Gastroesophageal sphincter (tissue), 4 donors: ENCODE data around the gene PEMT. TPM values are rescaled to one million over a fixed set of nuclear protein-coding genes. Genes with fewer than 3 reads are reported as not detected.

Experiments used
- ATAC-seq: fragments of 150-250 bp; one replicate; pipeline ENCODE4 v1.9.1; 2016; ENCODE audit warnings: mild to moderate bottlenecking, moderate library complexity
- H3K27ac ChIP-seq, 4 donors: fragments of 200-600 bp; sonication (generic) in 3 of 4; 1 replicate in 3 of 4; 2 replicates in 1 of 4; pipeline ENCODE4 v1.5.1; 2016 to 2019
- H3K27me3 ChIP-seq: fragments of 200-600 bp; sonication (generic); one replicate; pipeline ENCODE4 v1.5.1; 2019
- H3K36me3 ChIP-seq, 2 donors: fragments of 200-600 bp; sonication (generic); one replicate each; pipeline ENCODE4 v1.5.1; 2019; ENCODE audit warnings: control low read depth in 1 of 2
- H3K4me1 ChIP-seq, 3 donors: fragments of 200-600 bp; sonication (generic); 1 replicate in 2 of 3; 2 replicates in 1 of 3; pipeline ENCODE4 v1.5.1; 2016 to 2019; ENCODE audit warnings: control low read depth in 2 of 3
- H3K4me3 ChIP-seq, 2 donors: fragments of 200-600 bp; sonication (generic); one replicate each; pipeline ENCODE4 v1.5.1; 2019; ENCODE audit warnings: mild to moderate bottlenecking in 1 of 2, moderate library complexity in 1 of 2
- H3K9me3 ChIP-seq, 3 donors: fragments of 200-600 bp; sonication (generic); one replicate each; pipeline ENCODE4 v1.5.1; 2017 to 2019; ENCODE audit warnings: control low read depth in 2 of 3
- EP300 ChIP-seq: sonication (generic); formaldehyde crosslinking; IDR thresholded peaks from one replicate; pipeline ENCODE4 v1.6.1; 2017; ENCODE audit warnings: antibody characterized with exemption, mild to moderate bottlenecking
- POLR2A ChIP-seq, 2 donors: fragments of 450-650 bp; IDR thresholded peaks; one replicate each; pipeline ENCODE4 v1.6.1; 2017; ENCODE audit warnings: antibody characterized with exemption in 2 of 2, mild to moderate bottlenecking in 2 of 2, moderate library complexity in 1 of 2
- POLR2AphosphoS5 ChIP-seq: sonication (generic); formaldehyde crosslinking; IDR thresholded peaks from one replicate; pipeline ENCODE4 v1.6.1; 2017; ENCODE audit warnings: antibody characterized with exemption
- WGBS, 2 donors: methylation state at CpG; one replicate each; pipeline ENCODE4 v1.1.5; 2018; ENCODE audit warnings: low coverage in 1 of 2; 5-methylcytosine and 5-hydroxymethylcytosine counted together
- total RNA-seq, 4 donors: library from RNA; depleted of rRNA; stranded (reverse); fragments of >200 nt; gene quantifications; one replicate each; pipeline ENCODE4 v1.1.0, GENCODE V29; 2016
- TF ChIP-seq, protein P1 (sequence below), 4 experiments: fragments of 200-600 bp in 2 of 4; fragments of 450-650 bp in 2 of 4; sonication (generic) in 1 of 4; IDR thresholded peaks; one replicate each; pipeline ENCODE4 v1.5.1; 2017 to 2019; ENCODE audit warnings: antibody characterized with exemption in 4 of 4, mild to moderate bottlenecking in 2 of 4, moderate library complexity in 2 of 4

PEMT gene
- total RNA-seq, 4 donors from 2014 or later, result 8.6 to 20.7 (median 17.5) TPM

DNA sequence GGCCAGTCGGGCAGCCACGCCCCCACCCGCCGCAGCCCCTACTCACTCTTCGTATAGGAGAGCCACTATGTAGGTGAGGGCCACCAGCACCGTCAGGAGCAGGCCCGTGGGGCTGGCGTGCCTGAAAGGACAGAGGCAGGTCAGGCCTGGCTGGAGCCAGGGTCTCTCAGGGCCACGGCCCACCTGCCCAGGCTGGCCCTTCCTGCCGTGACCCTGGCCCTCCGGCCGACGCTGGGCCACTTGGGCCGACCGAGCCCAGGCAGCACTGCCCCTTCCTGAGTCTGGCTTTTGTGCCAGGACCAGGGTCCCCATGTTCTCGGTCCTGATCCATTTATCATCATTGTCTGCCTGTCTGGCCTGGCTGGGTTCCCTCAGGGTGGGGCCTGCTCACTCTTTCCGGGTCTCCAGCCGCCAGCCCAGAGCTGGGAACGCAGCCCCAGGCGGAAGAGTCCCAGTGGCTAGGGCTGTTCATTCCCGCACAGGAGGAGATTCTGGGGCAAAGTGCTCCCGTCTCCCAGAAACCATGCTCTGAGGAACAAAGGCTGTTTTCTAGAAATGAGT, 85.2 kb downstream of the PEMT start:
- 94% methylated on average over 3 of the region's 22 CpGs; no CpG with 5 or more reads in 1 of the 2 donors for WGBS, 2 donors
- H3K4me1 ChIP-seq, result no peaks in the 10 kb centered on the region
- H3K27ac ChIP-seq, result peak overlapping the region in 1 of 4 donors; percentile 27
- peaks cover 0 to 3% of the 10 kb centered on the region in 2 donors for H3K36me3 ChIP-seq
- no peak for ATAC-seq
- H3K27me3 ChIP-seq, result no peaks in the 10 kb centered on the region
- H3K9me3 ChIP-seq, result no peaks in the 10 kb centered on the region
- TF ChIP-seq POLR2A (IDR thresholded peaks at IDR 0.05), result no peak
- no peak for TF ChIP-seq EP300
- TF ChIP-seq POLR2AphosphoS5, result no peak
- TF ChIP-seq, protein P1, sequence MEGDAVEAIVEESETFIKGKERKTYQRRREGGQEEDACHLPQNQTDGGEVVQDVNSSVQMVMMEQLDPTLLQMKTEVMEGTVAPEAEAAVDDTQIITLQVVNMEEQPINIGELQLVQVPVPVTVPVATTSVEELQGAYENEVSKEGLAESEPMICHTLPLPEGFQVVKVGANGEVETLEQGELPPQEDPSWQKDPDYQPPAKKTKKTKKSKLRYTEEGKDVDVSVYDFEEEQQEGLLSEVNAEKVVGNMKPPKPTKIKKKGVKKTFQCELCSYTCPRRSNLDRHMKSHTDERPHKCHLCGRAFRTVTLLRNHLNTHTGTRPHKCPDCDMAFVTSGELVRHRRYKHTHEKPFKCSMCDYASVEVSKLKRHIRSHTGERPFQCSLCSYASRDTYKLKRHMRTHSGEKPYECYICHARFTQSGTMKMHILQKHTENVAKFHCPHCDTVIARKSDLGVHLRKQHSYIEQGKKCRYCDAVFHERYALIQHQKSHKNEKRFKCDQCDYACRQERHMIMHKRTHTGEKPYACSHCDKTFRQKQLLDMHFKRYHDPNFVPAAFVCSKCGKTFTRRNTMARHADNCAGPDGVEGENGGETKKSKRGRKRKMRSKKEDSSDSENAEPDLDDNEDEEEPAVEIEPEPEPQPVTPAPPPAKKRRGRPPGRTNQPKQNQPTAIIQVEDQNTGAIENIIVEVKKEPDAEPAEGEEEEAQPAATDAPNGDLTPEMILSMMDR (IDR thresholded peaks at IDR 0.05), result no peak
- no peak overlapping the region for H3K4me3 ChIP-seq

DNA sequence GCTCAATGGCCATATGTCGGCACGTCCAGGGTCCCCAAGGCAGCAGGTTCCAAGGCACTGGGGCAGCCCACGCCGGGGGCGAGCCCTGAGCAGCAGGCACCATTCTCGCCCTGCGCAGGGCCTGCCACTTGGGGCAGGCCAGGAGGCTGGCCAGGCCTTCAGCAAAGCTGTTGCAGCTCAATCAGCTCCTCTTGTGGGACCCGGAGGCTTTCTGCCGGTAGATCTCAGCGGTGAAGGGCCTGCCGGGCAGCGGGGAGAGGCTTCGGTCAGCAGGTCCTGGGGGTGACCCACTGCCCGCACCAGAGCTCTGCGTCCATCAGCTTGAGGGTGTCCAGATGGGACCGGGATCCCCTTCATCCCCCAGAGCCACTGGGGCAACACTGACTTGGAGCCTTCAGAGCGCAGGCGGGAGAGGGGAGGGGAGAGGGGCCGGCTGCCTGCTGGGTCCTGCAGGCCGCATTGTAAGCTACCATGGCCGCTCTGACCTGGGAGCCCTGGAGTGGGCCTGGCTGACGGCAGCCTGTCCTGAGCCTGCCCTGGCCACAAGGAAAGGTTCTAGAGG, 85.8 kb downstream of the PEMT start:
- no peak overlapping the region for H3K27ac ChIP-seq
- no peak for ATAC-seq
- no peaks in the 10 kb centered on the region for H3K4me1 ChIP-seq
- H3K36me3 ChIP-seq, result peaks cover 0 to 3% of the 10 kb centered on the region in 2 donors
- H3K9me3 ChIP-seq, result no peaks in the 10 kb centered on the region
- no peaks in the 10 kb centered on the region for H3K27me3 ChIP-seq
- TF ChIP-seq POLR2AphosphoS5 (no peak), EP300 (no peak), POLR2A (IDR thresholded peaks at IDR 0.05) (no peak)
- TF ChIP-seq, protein P1 (IDR thresholded peaks at IDR 0.05), result no peak
- WGBS, 2 donors, result no CpG with 5 or more reads among the region's 22 CpGs
- H3K4me3 ChIP-seq, result no peak overlapping the region

DNA sequence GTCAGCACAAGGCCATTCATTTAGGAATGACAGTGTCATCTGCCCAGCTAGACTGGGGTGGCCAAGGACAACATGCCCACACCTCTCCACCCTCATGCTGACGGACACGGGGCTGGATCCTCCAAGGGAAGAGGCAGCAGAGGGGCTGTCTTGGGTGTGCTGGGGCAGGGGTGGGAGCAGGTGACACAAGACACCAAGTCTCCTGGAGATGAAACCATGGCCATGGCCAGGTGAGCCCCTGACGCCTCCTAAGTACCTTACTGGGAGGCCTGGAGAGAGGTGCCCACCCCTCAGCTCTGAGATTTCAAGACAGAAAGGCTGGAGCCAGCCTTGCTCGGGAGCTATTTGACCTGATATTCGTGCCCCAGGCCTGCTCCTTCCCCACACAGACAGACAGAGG, 86.4 kb downstream of the PEMT start:
- H3K4me1 ChIP-seq, result no peaks in the 10 kb centered on the region
- H3K9me3 ChIP-seq, result no peaks in the 10 kb centered on the region
- ATAC-seq, result no peak
- H3K4me3 ChIP-seq, result no peak overlapping the region
- 80% methylated on average over 3 of the region's 5 CpGs; no CpG with 5 or more reads in 1 of the 2 donors for WGBS, 2 donors
- H3K27ac ChIP-seq, result no peak overlapping the region
- TF ChIP-seq POLR2A (IDR thresholded peaks at IDR 0.05), result no peak
- TF ChIP-seq POLR2AphosphoS5, result no peak
- TF ChIP-seq, protein P1 (IDR thresholded peaks at IDR 0.05), result no peak
- TF ChIP-seq EP300, result no peak
- peaks cover 0 to 3% of the 10 kb centered on the region in 2 donors for H3K36me3 ChIP-seq
- no peaks in the 10 kb centered on the region for H3K27me3 ChIP-seq

DNA sequence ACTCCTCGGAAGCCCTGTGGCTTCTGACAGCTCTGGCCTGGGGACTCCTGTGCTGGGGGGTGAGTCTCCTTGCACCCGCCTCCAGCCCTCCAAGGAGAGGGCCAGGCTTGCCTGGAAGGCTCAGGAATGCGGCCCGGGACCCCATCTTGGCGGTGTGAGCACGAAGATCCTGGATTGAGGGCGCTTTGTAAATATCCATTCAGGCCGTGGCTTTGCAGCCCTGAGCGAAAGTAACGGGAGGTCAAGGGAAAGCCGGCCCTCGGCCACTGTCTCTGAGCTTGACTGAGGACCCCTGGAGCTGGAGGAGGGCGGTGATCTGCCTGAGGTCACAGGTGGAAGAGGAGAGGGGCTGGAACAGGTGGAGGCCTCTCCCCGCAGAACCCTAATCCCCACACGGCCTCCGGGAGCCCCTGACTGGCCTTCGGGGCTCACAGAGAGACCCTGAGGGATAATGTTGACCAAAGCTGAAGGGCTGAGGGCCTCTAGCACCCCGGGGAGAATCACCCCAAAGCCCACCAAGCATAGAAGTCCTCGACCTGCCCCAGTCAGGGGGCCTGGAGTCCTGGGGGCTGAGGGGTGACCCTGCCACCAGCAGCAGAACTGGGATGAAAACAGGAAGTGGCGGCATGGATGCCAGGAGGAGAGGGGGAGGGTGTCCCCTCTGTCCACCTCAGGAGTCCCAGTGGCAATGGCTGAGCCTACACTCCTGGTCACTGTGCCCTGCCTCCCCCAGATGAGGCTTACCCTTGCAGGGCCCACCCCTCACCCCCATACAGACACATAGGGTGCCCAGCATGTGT, 87.0 kb downstream of the PEMT start:
- Histone ChIP-seq H3K4me1 (no peaks in the 10 kb centered on the region), H3K36me3 (peaks cover 0 to 3% of the 10 kb centered on the region in 2 donors), H3K27ac (no peak overlapping the region), H3K9me3 (no peaks in the 10 kb centered on the region), H3K4me3 (no peak overlapping the region), H3K27me3 (no peaks in the 10 kb centered on the region)
- ATAC-seq, result no peak
- 90 to 100% methylated on average over 1 to 6 of the region's 20 CpGs for WGBS, 2 donors
- no peak for TF ChIP-seq POLR2AphosphoS5
- TF ChIP-seq, protein P1 (IDR thresholded peaks at IDR 0.05), result no peak
- TF ChIP-seq EP300, result no peak
- TF ChIP-seq POLR2A (IDR thresholded peaks at IDR 0.05), result no peak
